ENCODE data around the gene KPNA2. TPM values are rescaled to one million over a fixed set of nuclear protein-coding genes. Genes with fewer than 3 reads are reported as not detected.

Gene KPNA2
- total and polyA plus RNA-seq, 9 of the 15 experiments (the other 6 are each of a cell fraction or from before 2014, with no cell fraction given) = 132 to 984 (median 241) TPM

- TF ChIP-seq KLF16 (IDR thresholded peaks at IDR 0.05) = no peak
- no peak for TF ChIP-seq SAP30 (IDR thresholded peaks at IDR 0.05; ENCODE audit: borderline replicate concordance, insufficient read depth, low read depth, low read length, poor library complexity, severe bottlenecking)
- no peak for TF ChIP-seq HMGN3 (IDR thresholded peaks at IDR 0.05; ENCODE audit: borderline replicate concordance, extremely low read depth, insufficient read length, low read depth, low read length)
- TF ChIP-seq FOSL1 (tag; conservative IDR thresholded peaks at IDR 0.05) = peak; percentile 87
- TF ChIP-seq NFIC (IDR thresholded peaks at IDR 0.05) = peak; percentile 79
- TF ChIP-seq MTF1 (CRISPR knock-in tag; IDR thresholded peaks at IDR 0.05; ENCODE audit: borderline replicate concordance) = no peak
- no peak for TF ChIP-seq MEF2A (IDR thresholded peaks at IDR 0.05; ENCODE audit: control insufficient read depth, low read depth, low read length)
- TF ChIP-seq FOS (IDR thresholded peaks at IDR 0.05; ENCODE audit: extremely low read depth, insufficient read length) = peak; percentile 34
- TF ChIP-seq NFRKB (IDR thresholded peaks at IDR 0.05; ENCODE audit: low read depth) = no peak
- TF ChIP-seq JUNB (CRISPR knock-in tag; conservative IDR thresholded peaks at IDR 0.05) = peak; percentile 46; the same call in 1 of the 2 replicates
- TF ChIP-seq SMARCA4 (IDR thresholded peaks at IDR 0.05) = 0 out of 2 replicates have a peak, but pooled peaks have one; percentile 35
- TF ChIP-seq NRF1 (conservative IDR thresholded peaks at IDR 0.05 in 1 of 2, IDR thresholded peaks at IDR 0.05 in 1 of 2) = no peak
- TF ChIP-seq JUND (IDR thresholded peaks at IDR 0.05; ENCODE audit: borderline replicate concordance, low read depth, low read length) = peak; percentile 95
- TF ChIP-seq JUND (tag; IDR thresholded peaks at IDR 0.05; ENCODE audit: borderline replicate concordance, low read depth, low read length) = peak; percentile 92
- no peak for TF ChIP-seq SIN3A (IDR thresholded peaks at IDR 0.05; ENCODE audit: borderline replicate concordance in 2 of 2, control insufficient read depth in 1 of 2, low read depth in 2 of 2, low read length in 2 of 2)
- no peak for TF ChIP-seq MCM5 (IDR thresholded peaks at IDR 0.05; ENCODE audit: low read depth)
- TF ChIP-seq ZNF551 (CRISPR knock-in tag; IDR thresholded peaks at IDR 0.05) = no peak
- TF ChIP-seq RFX1 (IDR thresholded peaks at IDR 0.05) = 0 out of 2 replicates have a peak, but pooled peaks have one; percentile 12
- TF ChIP-seq SPI1 (IDR thresholded peaks at IDR 0.05; ENCODE audit: borderline replicate concordance, low read depth, low read length) = no peak
- no peak for TF ChIP-seq ZKSCAN8 (CRISPR knock-in tag; IDR thresholded peaks at IDR 0.05)
- 0 out of 2 replicates have a peak, but pooled peaks have one; percentile 28 for TF ChIP-seq SMARCE1 (IDR thresholded peaks at IDR 0.05)
- no peak for TF ChIP-seq U2AF1 (optimal IDR thresholded peaks at IDR 0.05; ENCODE audit: low read depth, low read length)
- 0 out of 2 replicates have a peak, but pooled peaks have one; percentile 25 for TF ChIP-seq SOX6 (IDR thresholded peaks at IDR 0.05)
- peak; percentile 92 for TF ChIP-seq ATF3 (IDR thresholded peaks at IDR 0.05)
- TF ChIP-seq ATF3 (CRISPR knock-in tag; conservative IDR thresholded peaks at IDR 0.05) = no peak
- no peak for TF ChIP-seq ARID3B (CRISPR knock-in tag; IDR thresholded peaks at IDR 0.05; ENCODE audit: borderline replicate concordance)
- TF ChIP-seq NR0B1 (IDR thresholded peaks at IDR 0.05; ENCODE audit: partially characterized antibody) = no peak
- TF ChIP-seq ATF7 (IDR thresholded peaks at IDR 0.05) = 0 out of 2 replicates have a peak, but pooled peaks have one; percentile 30
Measured at GRCh38 chr17:68089881-68090280, 54.3 kb downstream of the KPNA2 start (continued).

Measured in K562 (cell line).